ENCODE results near the gene SAYSD1.

Gene SAYSD1

DNA sequence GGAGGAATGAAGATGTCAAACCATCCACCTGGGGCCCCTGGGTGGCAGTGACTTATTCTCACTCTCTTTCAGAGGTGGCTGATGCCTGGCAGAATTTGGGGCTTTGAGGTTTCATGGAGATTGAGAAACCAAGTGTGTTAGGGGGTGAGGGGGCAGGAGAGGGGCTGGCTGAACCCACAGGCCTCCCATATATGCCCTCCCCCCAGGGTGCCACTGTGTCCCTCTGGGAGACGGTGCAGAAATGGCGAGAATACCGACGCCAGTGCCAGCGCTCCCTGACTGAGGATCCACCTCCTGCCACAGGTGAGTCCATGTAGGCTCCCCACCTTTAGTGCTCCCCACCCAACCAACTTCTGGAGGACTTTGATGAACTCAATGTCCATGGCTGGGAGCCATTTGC is 58.8 kb downstream of the SAYSD1 start:
- TF ChIP-seq, protein P1, sequence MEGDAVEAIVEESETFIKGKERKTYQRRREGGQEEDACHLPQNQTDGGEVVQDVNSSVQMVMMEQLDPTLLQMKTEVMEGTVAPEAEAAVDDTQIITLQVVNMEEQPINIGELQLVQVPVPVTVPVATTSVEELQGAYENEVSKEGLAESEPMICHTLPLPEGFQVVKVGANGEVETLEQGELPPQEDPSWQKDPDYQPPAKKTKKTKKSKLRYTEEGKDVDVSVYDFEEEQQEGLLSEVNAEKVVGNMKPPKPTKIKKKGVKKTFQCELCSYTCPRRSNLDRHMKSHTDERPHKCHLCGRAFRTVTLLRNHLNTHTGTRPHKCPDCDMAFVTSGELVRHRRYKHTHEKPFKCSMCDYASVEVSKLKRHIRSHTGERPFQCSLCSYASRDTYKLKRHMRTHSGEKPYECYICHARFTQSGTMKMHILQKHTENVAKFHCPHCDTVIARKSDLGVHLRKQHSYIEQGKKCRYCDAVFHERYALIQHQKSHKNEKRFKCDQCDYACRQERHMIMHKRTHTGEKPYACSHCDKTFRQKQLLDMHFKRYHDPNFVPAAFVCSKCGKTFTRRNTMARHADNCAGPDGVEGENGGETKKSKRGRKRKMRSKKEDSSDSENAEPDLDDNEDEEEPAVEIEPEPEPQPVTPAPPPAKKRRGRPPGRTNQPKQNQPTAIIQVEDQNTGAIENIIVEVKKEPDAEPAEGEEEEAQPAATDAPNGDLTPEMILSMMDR (IDR thresholded peaks at IDR 0.05; ENCODE audit: low read depth, low read length), result no peak
- no peaks in the 10 kb centered on the region for H3K27me3 ChIP-seq (ENCODE audit: insufficient read depth, low read depth, severe bottlenecking)
- H3K4me3 ChIP-seq (ENCODE audit: low read depth, low read length), result no peak overlapping the region
- no peaks in the 10 kb centered on the region for H3K9me3 ChIP-seq (ENCODE audit: severe bottlenecking)
- H3K36me3 ChIP-seq, result no peaks in the 10 kb centered on the region
- peak; percentile 7 for DNase-seq
- H3K27ac ChIP-seq, result no peak overlapping the region

DNA sequence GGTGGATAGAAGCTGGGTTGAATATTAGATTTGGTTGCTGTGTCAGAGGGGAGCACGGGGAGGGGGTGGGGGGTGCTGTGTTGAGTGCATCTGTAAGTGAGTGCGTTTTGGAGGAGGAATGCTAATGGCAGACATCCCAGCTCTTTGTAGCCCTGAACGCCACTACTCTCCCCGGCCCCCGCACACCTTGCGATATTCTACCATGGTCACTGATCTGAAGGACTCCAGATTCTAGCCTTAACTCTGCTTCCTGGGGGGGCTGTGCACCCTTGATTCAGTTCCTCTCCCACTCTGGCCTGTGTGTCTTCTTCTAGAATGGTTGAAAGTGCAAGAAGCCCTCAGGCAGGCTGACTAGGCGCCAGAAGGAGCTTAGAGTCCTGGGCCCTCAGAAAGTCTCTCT is 59.3 kb downstream of the SAYSD1 start:
- H3K9me3 ChIP-seq (ENCODE audit: severe bottlenecking), result no peaks in the 10 kb centered on the region
- H3K27me3 ChIP-seq (ENCODE audit: insufficient read depth, low read depth, severe bottlenecking), result no peaks in the 10 kb centered on the region
- H3K27ac ChIP-seq, result no peak overlapping the region
- TF ChIP-seq, protein P1 (IDR thresholded peaks at IDR 0.05; ENCODE audit: low read depth, low read length), result no peak
- H3K36me3 ChIP-seq, result no peaks in the 10 kb centered on the region
- no peak for DNase-seq
- H3K4me3 ChIP-seq (ENCODE audit: low read depth, low read length), result no peak overlapping the region

DNA sequence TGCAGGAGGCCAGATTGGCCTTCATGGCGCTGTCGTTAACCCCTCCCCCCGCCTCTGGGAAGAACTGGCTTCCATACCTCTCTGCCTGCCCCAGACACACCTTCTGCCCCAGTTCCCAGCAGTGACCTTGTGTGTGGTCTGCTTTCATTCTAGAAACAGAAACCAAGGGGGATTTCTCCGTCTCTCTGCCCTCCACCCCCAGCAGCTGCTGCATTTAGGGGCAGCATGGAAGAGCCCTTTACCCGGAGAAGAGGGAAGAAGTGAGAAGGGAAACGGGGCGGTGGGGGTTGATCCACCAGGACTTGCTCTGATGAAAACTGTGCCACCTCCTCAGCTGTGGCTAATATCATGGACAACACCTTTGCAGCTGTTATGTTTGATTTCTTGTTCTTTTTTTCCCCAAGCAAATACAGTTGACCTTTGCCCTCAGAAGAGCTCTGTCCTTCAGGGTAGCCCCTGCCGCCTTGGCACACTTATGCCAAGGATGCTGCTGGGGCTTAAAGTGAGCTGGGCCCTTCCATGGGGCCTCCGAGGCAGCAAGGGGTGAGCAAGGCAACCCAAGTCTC is 60.3 kb downstream of the SAYSD1 start:
- Histone ChIP-seq H3K9me3 (ENCODE audit: severe bottlenecking) (no peaks in the 10 kb centered on the region), H3K27ac (no peak overlapping the region), H3K27me3 (ENCODE audit: insufficient read depth, low read depth, severe bottlenecking) (no peaks in the 10 kb centered on the region), H3K36me3 (no peaks in the 10 kb centered on the region), H3K4me3 (ENCODE audit: low read depth, low read length) (no peak overlapping the region)
- DNase-seq, result peak; percentile 44
- TF ChIP-seq, protein P1 (IDR thresholded peaks at IDR 0.05; ENCODE audit: low read depth, low read length), result no peak

Data from WERI-Rb-1 (cell line).